Retina (tissue), 1 donor: ENCODE results near the gene TBC1D7.

Experiments used
- DNase-seq: peaks from one replicate; pipeline ENCODE4 v3.0.0-alpha.2; 2016

TBC1D7 gene

DNA sequence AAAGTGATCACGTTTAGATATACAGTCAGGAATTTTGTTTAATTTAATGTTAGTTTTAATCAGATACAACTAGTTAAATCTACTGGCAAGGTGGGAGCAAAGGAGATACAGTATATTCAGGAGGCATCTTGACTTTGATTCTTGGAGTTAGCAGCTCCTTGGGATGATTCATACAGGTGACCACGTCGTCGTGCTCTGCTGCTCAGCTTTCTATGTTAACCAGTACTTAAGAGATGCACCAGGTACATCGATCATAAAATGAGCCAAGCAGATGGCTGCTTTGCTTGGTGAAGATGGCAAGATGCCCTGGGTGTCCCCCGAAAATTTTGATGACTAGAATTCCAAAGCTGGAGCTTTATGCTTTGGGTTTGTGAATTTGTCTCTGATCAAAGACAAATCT, 64.7 kb downstream of the TBC1D7 start:
- DNase-seq: no peak

DNA sequence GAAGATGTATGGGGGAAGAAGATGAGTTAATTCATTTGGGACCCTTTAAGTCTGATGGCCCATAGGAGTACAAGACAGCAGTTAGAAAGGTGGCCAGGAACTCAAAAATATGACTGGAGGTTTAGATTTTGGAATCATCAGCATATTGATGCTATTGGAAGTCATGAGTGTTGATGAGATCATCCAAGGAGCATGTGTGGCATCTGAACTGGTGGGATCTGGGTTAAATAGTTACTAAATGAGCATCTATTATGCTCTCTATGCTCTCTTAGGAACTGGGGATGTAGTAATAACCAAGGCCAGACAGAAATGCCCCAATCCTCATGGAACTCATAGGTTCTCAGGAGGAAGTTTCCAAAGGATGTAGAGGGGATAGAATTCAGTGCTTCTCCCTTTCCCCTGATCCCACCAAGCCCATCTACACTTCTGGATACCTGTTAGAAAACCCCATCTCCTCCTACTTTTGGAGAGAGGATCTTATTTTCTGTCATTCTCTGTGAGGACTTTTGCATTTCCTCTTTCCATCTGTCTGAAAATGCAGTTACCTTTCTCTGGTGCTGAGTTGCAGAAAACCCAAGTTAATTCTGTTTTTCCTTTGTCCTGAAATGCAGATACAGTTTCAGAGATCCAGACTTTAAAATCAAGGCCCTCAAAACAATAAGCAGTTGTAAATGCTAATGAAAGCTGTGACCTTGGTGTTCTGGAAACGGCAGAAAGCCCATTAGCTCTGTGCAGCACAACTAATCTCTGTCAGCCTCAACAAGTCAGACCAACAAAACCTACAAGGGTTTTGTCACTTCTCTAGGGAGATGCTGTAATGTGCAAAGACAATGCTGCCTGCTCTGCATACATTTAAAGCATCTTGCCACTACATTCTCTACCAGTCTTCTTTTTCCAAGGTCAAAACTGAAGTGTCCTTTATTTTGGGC, 65.8 kb downstream of the TBC1D7 start:
- DNase-seq: no peak

DNA sequence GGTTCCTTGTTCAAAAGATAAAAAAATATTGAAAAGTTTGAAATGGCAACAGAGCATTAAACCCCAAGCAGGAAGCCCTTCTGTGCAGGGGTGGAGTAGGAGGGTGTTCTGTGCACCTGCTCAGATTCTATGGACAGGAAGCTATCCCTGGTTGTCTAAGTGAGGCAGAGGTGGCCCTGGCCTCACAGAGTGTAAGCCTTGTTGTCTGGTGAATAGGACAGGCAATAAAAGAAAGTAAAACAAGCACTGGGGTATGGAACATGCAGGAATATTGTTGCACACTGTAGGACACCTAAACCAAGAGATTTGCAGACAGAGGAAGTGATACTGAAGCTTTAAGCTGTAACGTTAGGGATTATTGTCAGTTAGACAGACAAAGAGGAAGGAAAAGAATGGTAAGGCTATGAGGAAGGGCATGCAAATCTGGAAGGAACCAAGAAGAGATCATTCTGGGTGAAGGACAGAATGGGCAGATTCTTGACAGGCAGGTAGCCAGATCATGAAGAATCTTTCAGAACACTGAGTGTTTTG, 66.8 kb downstream of the TBC1D7 start:
- no peak for DNase-seq

DNA sequence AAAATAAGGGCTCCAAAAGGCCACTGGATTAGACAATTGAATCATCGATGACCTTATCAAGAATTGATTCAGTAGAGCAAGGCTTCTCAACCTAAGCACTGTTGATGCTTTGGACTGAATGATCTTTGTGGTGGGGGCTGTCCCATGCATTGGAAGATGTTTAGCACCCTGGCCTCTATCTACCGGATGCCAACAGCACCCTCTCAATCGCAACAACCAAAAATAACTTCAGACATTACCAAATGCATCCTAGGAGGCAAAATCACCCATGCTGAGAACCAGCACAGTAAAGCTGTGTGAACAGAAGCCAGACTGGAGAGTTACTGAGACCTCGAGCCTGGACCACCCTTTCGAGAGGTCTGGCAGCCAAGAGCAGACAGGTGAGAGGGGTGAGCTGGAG, 67.5 kb downstream of the TBC1D7 start:
- no peak for DNase-seq

DNA sequence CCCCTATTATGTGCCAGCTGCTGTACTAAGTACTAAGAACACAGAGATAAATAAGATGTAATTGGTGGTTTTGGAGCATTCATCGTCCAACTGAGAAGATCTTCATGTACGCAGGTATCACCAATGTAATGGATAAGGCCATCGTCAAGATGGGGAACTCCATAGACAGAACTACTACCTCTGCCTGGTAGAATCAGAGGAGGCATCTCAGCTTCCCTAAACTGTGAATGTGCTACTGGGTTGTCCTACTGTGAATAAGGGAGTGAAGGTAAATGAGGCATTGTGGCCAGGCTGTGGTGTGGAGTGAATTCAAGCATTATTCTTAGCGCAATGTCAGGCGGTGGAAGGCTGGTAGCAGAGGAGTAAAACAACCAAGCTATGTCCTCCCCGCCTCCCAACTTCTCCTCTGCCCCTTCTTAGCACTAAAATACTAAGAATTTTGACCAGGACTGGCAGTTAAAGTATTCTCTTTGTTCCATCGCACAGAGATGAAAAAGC, 68.2 kb downstream of the TBC1D7 start:
- DNase-seq: no peak

DNA sequence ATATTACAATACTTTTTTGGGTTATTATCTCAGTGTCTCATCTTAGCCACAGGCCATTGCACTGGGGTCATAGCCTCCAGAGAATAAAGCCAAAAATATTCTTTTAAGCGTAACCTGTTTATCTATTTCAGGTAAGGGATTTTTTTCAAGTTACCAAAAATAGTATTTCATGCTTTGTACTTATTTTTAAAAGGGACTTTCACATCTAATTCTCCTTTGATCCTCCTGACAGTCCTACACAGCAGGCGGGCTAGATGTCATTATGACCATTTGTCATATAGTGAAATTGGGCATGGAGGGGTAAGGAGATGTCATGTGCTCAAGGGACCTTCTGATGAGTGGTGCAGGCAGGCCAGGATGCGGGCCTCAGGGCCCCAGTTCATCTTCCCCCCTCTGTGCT, 68.9 kb downstream of the TBC1D7 start:
- DNase-seq: peak; percentile 36

DNA sequence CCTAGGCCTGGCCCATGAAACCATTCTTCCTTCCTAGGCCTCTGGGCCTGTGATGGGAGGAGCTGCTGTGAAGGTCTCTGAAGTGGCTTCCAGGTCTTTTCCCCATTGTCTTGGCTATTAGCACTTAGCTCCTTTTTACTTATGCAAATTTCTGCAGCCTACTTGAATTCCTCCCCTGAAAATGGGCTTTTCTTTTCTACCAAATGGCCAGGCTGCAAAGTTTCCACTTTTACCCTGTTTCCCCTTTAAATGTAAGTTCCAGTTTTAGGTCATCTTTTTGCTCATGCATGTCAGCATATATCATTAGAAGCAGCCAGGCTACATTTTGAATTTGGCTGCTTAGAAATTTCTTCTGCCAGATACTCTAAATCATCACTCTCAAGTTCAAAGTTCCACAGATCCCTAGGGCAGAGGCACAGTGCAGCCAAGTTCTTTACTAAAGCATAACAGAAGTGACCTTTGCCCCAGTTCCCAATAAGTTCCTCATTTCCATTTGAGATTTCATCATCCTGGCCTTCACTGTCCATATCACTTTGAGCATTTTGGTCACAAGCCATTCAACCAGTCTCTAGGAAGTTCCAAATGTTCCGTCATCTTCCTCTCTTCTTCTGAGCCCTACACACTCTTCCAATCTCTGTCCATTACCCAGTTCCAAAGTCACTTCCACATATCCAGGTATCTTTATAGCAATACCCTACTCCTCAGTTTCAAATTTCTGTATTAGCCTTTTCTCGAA, 71.9 kb downstream of the TBC1D7 start:
- no peak for DNase-seq
